Activated CD4-positive, alpha-beta T cell treated with anti-CD3 and anti-CD28 coated beads for 48 hours (primary cell): ENCODE data around the gene DDRGK1.
A peak's percentile ranks its signal among the peaks of the same experiment; 100 is the strongest.
"Not testable (repeated sequence)": the region's sequence is repeated elsewhere in the genome, so short reads cannot be mapped to it uniquely, and the experiment has no call there.

ENCODE experiments used
- DNase-seq: peaks from one replicate; pipeline ENCODE4 v3.0.0-alpha.2; 2020

The DDRGK1 gene

DNA sequence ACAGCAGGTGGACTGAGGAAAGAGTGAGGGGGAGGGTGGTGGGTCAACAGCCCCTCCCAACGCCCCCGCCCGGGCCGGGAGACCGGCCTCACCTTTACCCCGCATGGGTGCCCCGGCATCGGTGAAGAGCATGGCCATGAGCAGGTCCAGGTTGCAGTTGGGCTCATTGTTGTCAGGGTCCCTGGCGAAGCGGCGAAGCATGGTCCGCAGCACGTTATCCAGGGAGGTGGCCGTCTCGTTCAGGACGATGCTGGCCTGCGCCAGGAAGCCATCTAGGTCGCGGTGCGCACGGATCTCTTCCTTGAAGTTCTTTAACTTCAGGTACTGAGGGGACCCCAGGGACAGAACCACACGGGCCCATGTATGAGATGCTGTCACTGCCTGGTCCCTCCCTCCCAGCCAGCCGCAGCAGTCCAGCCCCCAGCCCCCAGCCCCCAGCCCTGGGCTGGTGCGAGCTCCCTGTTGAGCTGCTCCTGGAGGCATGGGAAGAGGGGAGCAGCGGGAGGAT is 29.6 kb upstream of the DDRGK1 start:
- DNase-seq, result no peak

DNA sequence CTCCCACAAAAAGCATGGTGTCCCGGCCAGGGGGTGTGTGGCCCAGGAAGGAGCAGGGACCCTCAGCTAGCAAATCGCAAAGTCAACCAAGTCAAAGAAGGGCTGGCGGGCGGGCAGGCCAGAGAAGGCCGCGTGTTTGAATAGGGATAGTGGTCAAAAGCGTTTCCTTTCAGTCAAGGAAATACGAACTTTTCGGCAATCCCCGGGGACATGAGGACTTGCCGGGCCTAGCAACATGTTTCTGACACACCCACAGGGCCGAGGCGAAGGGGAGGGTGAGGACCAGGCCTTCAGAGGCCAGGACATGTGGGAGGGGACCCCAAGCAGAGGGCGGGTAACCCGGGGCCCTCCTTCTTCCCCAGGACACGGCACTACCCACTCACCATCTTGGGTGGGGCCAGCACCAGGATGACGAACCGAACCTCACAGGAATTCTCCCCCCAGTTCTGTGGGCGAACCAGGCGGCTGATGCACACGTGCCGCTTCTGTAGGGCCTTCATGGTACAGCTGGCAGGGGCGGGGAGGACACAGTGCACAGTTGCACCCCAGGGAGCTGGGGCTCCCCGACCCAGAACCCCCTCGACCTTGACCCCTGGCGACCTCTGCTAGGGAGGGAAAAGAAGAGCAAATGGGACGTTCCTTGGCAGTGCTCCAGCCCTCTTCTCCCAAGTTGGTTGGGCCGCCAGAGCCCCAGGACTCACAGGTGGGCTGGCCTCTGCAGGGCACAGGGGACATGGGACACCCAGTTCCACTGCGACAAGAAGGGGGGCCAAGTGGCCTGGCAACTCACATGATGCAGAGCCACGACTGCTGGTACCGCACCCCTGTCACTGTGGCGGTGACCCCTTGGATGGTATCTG is 28.9 kb upstream of the DDRGK1 start:
- no peak for DNase-seq

DNA sequence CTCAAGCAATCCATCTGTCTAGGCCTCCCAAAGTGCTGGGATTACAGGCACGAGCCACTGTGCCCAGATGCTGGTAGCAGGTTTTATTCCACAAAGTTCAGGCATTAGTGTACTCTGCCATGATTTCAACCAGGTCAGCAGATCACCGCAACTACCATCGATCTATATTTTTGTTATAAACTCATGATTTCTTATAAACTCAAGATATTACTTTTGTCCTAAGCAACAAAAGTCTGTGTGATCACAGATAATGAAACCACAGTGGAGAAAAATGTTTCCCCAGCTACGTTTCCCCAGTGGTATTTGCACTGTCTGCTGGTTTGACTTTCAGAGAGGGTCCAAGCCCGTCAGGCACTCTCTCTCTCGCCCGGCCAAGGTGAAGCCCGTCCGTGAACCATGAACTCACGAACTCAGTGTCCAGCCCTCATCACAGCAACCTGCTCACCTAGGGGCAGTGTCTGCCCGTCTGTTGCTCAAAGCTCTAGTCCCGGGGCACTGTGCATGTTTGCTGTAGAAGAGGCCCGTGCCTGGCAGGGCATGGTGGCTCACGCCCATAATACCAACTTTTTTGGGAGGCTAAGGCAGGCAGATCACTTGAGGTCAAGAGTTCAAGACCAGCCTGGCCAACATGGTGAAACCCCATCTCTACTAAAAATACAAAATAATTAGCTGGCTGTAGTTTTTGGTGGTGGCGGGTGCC is 27.6 kb upstream of the DDRGK1 start:
- DNase-seq, result no peak

DNA sequence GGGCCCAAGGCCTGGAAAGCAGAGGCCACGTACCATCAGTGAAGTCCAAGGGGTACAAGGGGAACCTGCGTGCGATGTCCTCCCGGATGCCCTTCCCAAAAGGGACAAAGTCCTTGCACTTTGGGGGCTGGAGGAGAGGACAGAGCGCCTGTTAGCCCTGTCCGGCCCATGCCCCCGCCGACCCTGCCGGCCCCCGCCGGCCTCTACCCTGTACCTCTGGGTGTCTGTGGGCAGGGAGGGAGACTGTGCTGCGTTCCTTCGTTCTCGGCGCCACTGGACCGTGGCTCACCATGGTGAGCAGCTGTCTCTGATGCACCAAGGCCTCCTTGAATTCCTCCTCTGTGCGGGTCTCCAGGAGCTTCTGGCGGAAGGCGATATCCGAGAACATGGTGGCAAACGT is 26.6 kb upstream of the DDRGK1 start:
- no peak for DNase-seq

DNA sequence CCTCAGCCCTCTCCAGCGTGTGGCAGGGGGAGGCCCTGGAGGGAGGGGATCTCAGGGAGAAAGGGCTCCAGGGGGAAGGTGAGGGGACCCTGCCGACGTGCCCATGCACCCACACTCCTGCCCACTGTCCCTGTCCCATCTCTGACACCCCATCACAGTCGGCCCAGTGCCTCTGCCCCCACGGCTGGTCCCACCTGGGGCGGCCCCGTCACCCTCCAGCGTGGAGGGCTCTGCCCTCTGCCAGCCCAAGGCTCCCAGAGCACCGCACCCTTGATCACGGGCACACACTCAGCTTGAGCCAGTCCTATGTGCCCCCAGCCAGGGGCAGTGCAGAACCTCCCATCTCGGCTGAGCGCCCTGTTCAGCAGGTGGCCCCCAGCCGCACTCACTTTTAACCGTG is 25.3 kb upstream of the DDRGK1 start:
- DNase-seq, result no peak

DNA sequence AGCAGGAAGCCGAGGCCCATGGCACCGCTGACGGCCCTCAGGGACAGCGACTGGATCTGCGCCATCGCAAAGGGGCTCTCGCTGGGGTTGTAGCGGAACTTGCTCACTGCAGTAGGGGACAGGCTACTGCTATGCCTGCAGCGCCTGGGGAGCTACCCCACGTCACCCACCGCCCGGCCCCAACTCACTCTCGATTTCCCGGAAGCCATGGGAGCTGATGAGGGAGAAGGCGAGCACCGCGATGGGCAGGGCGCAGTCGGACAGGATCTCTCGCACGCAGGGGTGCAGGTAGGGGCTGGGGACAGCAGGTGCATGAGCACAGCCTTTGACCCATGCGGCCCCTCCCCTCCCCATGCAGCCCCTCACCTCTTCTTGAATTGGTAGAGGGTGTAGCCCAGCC is 24.7 kb upstream of the DDRGK1 start:
- DNase-seq, result no peak

DNA sequence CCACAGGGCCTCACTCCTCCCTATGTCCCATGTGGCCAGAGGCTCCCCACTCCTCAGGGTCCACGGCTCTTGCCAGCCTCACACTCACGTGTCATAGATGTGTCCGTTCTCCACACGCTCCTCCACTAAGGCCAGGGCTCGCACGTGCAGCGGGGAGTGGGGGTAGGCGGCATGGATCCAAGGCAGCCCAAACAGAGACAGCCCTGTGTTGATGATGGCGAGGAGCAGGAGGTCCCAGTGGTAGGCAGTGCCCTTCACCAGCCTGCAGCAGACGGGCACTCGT is 24.2 kb upstream of the DDRGK1 start:
- DNase-seq, result no peak

DNA sequence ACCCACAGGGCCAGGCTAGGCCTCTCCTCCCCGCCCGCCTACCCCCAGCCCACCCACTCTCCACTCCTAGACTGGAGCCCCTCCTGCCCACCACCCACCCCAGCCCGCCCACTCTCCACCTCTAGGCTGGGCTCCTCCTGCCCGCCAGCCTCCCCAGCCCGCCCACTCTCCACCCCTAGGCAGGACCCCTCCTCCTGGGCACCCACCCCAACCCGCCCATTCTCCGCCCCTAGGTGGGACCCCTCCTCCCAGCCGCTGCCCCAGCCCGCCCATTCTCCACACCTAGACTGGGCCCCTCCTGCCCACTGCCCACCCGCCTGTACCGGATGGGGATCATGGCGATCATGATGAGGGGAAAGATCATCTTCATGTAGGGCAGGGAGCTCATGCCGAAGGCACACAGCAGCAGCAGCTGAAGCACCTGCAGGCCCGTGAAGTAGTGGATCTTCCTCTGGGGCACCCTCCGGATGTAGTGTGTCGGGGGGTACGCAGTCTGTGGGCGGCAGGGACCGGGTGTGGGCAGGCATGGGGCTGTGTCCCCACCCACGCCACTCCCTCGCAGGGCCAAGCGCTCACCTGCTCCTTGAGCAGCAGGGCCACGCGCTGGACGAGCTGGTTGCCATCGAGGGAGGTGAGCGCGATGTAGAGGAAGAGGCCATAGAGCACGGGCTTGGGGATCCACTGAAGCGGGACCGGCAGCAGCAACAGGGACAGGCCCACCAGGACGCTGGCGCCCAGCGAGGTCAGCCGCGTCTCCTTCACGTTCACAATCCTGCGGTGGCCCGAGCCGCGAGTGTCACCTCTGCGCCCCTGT is 23.7 kb upstream of the DDRGK1 start:
- DNase-seq, result no peak

DNA sequence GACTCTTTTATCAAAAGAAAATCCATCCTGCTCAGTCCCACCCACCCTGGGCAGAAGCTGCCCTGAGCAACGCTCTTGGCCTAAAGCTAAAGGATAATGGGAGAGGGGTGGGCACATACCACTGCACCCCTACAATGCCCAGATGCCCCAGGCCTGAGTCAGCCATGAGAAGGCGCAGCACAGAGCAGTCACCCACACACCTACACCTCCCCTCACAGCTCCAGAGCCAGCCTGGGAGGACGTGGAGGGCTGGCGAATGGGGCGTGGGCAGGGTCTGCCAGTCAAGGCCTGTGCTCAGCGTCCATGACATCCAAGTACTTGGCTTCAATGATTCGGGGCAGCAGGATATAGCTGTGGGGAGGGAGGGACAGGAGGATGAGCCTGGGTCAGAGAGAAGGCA is 23.0 kb upstream of the DDRGK1 start:
- no peak for DNase-seq

DNA sequence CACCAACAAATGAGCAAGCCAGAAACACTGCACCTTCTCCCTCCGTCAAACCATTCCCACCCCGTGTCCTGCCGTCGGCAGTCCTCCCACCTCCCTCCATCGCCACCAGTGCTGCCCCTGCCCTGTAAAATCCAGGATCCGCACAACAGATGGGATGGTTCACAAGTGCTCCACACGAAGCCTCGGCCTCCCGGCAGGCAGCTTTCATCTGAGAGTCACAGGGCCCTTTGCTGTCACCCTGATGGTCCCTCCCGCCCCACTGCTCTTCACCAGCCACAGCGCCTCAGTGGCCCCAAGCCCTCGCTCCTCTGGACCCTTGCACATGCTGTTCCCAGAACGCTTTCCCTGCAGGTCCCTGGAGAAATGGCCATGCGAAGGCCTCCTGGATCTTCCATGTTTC is 22.4 kb upstream of the DDRGK1 start:
- DNase-seq, result no peak

DNA sequence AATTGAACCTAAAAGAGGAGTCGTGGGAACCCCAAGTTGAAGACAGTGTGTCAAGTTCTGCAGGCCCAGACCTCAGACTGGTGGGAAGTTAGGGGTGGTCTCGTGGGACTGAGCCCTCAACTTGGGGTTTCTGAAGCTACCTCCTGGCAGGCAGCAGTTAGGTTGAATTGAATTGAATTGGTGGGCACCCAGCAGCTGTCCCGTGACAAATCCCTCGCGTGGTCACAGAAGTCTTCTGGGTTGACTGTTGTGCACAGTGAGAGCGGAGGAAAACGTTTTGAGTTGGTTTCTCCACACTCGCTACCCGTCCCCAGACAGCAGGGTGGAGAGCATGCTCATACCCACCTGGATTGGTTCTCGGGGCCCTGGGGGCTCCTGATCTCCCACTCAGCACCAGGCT is 21.6 kb upstream of the DDRGK1 start:
- no peak for DNase-seq

DNA sequence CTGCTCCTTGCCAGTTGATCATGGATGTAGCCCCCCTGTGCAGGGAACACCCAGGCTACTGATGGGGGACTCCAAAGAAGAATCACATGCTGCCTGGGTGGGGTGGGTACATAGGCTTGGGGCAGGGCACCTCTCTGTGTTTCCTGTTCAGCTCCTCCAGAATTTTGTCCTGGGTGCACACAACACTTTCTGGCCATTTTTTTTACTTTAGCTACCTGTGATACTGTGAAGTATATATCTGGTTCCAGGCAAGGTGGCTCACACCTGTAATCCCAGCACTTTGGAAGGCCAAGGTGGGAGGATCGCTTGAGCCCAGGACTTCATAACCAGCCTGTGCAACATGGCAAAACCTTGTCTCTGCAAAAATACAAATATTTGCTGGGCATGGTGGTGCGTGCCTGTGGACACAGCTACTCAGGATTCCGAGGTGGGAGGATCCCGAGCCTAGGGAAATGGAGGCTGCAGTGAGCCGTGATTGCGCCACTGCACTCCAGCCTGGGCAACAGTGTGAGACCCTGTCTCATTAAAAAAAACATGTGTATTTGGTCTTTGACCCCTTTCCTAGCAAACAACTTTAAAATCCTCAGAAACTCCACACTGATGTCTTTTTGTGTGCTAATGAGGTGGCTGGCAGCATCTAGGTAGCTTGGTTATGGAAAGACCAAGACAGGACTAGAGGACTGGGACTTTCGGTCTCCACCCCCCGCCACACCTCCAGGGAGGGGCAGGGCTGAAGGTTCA is 20.4 kb upstream of the DDRGK1 start:
- no peak for DNase-seq

DNA sequence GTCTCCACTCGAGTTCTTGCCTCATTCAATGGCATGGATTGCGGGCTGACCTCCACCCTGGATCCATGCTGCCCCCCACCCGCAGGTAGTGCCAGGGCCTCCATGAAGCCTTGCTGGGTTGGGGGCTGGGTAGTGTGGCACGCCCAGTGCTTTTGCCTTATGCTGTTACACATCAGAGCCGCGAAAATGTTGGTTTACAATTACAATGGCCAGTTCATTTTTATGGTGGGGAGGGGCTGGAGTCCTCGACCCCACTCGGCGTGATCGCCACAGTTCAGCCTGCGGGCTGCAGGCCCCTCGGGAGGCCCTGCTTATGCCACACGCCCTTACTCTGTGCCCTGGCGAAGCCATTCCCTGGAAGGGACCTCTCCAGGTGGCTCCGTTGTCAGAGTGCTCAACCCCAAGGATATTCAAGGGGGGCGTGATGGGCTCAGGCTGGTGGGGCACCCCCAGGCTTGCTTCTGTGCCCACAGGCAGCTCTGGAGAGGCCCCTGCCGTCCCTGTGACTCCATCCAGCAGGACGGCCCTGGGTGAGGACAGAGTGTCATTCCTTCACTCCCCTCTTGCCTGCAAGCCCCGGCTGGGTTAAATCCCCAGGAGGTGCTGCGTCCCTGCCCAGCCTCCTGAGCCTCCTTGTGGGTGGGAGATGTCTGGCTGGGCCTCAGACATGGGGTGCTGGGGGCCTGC is 19.7 kb upstream of the DDRGK1 start:
- no peak for DNase-seq

DNA sequence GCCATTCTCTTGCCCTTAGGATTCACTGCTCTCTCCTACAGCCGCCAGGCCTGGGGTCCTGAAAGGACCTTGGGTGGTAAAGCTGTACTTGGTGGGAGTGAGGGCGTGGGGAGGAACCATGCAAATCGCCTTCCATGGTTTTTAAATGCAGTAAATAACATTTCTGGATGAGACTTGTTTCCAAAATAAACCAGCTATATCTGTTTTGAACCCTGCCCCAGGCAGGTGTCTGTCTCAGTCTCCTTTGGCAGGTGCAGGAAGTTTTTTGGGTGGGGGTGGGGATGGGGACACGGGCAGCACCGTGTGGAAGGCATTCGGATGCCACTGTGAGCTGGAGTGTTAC is 19.1 kb upstream of the DDRGK1 start:
- DNase-seq, result no peak

DNA sequence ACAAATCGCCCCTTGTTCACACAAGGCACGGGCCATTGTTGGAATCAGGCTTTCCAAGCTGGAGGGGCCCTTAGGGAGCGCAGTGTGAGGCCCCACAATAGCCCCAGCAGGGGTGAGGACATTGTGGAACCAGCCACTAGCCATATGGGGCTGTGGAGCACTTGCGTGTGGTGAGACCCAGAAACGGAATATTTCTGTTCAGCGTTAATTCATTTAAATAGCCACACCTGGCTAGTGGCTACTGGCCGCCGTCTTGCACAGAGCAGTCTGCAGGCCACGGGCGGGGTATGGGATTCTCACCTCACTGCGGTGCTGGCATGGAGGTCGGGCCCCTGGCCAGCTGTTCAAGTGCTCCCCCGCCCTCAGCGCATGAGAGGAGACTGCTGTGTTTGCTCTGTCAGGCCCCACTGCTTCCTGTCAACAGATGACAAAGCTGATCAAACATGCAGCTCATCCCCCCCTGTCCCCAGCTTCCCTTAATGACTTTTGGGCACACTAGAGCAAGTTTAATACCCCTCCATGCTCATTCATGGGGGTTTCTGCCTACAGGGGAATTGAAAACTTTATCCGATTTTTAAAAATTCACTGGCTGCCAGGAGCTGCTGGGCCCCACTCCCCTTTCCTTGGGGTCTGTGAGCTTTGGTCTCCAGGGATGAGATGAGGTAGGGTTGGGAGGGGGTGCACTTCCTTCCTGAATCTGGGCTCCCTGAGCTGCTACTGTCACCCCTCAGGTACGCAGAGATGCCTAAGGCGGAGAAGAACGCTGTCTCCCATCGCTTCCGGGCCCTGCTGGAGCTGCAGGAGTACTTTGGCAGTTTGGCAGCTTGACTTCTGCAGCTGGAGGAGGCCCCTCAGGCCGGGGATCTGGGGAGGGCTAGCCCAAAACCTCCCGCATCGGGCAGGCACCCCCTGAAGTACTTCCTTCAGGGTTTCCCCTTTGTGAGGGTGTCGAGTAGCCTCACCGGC is 18.4 kb upstream of the DDRGK1 start:
- DNase-seq, result no peak

DNA sequence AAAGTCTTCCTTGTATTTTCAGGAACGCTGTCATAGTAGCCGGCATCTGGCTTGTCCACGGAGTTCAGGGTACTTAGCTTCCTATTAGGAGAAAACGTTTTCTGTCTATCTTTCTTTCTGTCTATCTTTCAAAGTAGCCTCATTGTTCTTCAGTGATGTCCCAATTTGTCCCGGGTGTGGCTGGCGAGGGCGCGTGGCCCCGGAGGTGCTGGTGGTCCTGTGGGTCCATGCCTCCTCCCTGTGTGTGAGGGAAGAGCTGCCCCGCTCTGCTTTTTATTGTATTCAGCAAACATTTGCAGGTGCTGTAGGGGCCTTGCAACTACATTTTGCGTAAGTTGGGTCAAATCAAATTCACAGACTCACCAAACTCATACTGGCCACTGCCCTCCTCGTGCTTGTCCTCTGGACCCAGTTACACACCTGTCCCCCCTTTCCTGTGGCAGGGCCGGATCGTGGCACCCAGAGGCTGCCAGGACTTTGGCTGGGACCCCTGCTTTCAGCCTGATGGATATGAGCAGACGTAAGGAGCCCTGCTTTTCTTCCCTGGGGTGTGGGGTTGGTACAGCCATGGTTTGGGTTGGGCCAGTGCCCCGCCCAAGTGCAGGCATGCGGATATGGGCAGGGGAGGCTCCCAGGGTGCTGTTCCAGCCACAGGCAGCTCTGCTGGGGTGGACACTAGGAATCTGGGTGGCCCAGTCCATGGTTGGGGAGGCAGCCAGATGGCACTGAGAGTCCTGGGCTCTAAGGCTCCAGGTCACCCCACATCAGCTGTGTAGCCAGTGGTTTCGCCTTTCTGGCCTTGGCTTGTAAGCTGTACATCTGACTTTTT is 17.1 kb upstream of the DDRGK1 start:
- DNase-seq, result no peak

DNA sequence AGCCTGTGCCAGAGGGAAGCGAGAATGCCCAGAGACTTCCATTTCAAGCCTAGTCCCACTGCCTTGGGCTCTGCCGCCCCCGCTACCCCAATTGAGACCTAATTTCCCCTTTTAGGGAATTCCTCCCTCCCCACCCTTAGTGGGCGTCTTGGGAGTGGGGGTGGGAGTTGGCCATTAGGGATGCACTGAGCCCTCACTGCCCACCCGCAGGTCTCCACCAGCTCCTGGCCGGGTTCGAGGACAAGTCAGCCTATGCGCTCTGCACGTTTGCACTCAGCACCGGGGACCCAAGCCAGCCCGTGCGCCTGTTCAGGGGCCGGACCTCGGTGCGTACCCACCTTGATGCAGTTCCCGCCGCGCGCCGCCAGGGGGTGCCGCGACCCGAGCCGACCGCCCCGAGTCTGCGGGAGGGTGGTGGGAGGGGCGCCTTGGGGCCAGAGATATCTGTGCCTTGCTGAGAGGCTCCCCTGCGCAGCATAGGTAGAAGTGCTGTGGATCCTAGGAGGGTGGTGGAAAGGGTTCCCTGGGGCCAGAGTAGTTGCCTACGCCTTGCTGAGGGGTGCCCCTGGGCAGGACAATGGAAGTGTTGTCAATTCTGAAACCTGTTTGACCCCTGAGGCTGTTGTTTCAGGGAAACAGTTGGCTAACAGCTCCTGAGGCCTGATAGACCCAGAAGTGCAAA is 14.0 kb upstream of the DDRGK1 start:
- peak; percentile 88 for DNase-seq

DNA sequence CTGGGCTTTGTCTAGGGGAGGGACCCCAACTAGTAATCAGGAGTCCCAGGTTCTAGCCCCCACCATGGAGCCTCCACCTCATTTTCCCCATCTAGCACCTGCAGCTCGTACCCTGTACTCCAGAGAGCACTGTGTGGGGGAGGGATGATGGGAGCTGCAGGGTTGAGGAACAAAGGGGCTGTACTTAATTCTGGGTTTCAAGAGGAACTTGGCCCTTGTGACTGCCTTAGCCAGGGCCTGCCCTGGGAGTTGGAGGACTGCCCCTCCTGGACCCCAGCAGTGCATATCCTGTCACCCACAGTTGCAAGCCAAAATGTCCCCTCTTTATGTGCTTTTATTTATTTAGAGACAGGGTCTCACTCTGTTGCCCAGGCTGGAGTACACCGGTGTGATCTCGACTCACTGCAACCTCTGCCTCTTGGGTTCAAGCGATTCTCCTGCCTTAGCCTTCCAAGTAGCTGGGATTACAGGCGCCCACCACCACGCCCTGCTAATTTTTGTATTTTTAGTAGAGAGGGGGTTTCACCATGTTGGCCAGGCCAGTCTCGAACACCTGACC is 11.0 kb upstream of the DDRGK1 start:
- not testable (repeated sequence) for DNase-seq

DNA sequence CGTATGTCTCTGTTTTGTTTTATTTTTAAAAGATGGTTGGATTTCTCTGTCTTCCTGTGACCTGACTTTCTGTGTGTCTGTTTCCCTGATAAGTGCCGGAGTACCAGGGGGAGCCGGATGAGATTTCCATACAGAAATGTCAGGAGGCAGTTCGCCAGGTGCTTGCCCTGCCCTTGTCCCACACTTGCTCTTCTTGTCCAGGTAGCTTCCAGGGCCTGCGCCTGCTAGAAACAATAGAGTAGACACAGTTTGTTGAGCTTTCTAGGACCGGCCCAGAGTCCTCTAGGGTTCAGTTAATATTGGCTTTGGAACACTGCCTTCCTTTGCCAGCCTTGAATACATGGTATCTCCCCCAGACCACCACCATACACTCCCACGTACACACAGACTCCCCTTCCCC is 8.7 kb upstream of the DDRGK1 start:
- no peak for DNase-seq
